Karpas-422 (cell line): ENCODE measurements around the gene SH2D3A. TPM values are rescaled to one million over a fixed set of nuclear protein-coding genes. Genes with fewer than 3 reads are reported as not detected.

Source experiments
- DNase-seq: peaks from one replicate; pipeline ENCODE4 v3.0.0-alpha.2; 2015
- H2AFZ ChIP-seq: fragments of 200-600 bp; sonication (generic); 2 replicates; pipeline ENCODE4 v1.6.1; 2014; ENCODE audit warnings: antibody characterized with exemption, low read length, mixed read lengths
- H3K27ac ChIP-seq: fragments of 200-600 bp; sonication (generic); 2 replicates; pipeline ENCODE4 v1.5.1; 2014; ENCODE audit warnings: mild to moderate bottlenecking, low read length, moderate library complexity
- H3K27me3 ChIP-seq: fragments of 200-600 bp; sonication (generic); 2 replicates; pipeline ENCODE4 v1.6.1; 2014; ENCODE audit warnings: low read length, mixed read lengths
- H3K36me3 ChIP-seq: fragments of 200-600 bp; sonication (generic); 2 replicates; pipeline ENCODE4 v1.6.1; 2014; ENCODE audit warnings: low read length, mixed read lengths; ENCODE audit not compliant: insufficient read depth
- H3K4me1 ChIP-seq: fragments of 200-600 bp; sonication (generic); 2 replicates; pipeline ENCODE4 v1.6.1; 2014; ENCODE audit warnings: mild to moderate bottlenecking, low read length, mixed read lengths
- H3K4me2 ChIP-seq: fragments of 200-600 bp; sonication (generic); 2 replicates; pipeline ENCODE4 v1.6.1; 2014; ENCODE audit warnings: low read length, low read depth, mild to moderate bottlenecking; ENCODE audit not compliant: poor library complexity, severe bottlenecking
- H3K4me3 ChIP-seq: fragments of 200-600 bp; sonication (generic); 2 replicates; pipeline ENCODE4 v1.5.1; 2014; ENCODE audit warnings: mild to moderate bottlenecking, antibody characterized with exemption, low read length, mixed read lengths
- H3K79me2 ChIP-seq: fragments of 200-600 bp; sonication (generic); 2 replicates; pipeline ENCODE4 v1.6.1; 2014; ENCODE audit warnings: mild to moderate bottlenecking, low read length, mixed read lengths
- H3K9ac ChIP-seq: fragments of 200-600 bp; sonication (generic); 2 replicates; pipeline ENCODE4 v1.6.0; 2014; ENCODE audit warnings: low read length
- H3K9me2 ChIP-seq: fragments of 200-600 bp; sonication (generic), shearing (Covaris generic); replicated peaks from 2 replicates; pipeline ENCODE4 v1.6.0; 2014; ENCODE audit warnings: mild to moderate bottlenecking, low read length, moderate library complexity; ENCODE audit not compliant: insufficient read depth
- H3K9me3 ChIP-seq: fragments of 300-700, 200-600 bp; sonication (generic); 2 replicates; pipeline ENCODE4 v1.6.1; 2014; ENCODE audit warnings: low read length, mixed read lengths
- H4K20me1 ChIP-seq: fragments of 200-600 bp; sonication (generic); 2 replicates; pipeline ENCODE4 v1.6.1; 2014; ENCODE audit warnings: mild to moderate bottlenecking, antibody characterized with exemption, low read length, low read depth; ENCODE audit not compliant: insufficient read depth
- total RNA-seq: library from RNA; depleted of rRNA; stranded (reverse); fragments of >200 nt; shearing (Covaris generic); gene quantifications from 2 replicates; pipeline ENCODE4 v1.2.3, GENCODE V29; 2014; ENCODE audit warnings: low replicate concordance

SH2D3A gene
- total RNA-seq, 1 experiment from 2014 or later: 3.3 TPM

- no peaks in the 10 kb centered on the region for H3K27me3 ChIP-seq
- H4K20me1 ChIP-seq: 0 out of 2 replicates have a peak, but pooled peaks cover 3% of the 10 kb centered on the region
- no peaks in the 10 kb centered on the region for H3K79me2 ChIP-seq
- H3K4me3 ChIP-seq: no peak overlapping the region
- no peak overlapping the region for H2AFZ ChIP-seq
- no peak for DNase-seq
- H3K4me2 ChIP-seq: no peak overlapping the region
- H3K9me3 ChIP-seq: no peaks in the 10 kb centered on the region
- no peaks in the 10 kb centered on the region for H3K9me2 ChIP-seq
- H3K9ac ChIP-seq: no peak overlapping the region
- H3K36me3 ChIP-seq: no peaks in the 10 kb centered on the region
- no peak overlapping the region for H3K27ac ChIP-seq
- H3K4me1 ChIP-seq: peaks cover 8% of the 10 kb centered on the region
Measured at GRCh38 chr19:6729573-6730152, 37.6 kb downstream of the SH2D3A start.

GRCh38 chr19:6728346-6728745 lies 38.9 kb downstream of the SH2D3A start:
- Histone ChIP-seq H4K20me1 (0 out of 2 replicates have a peak, but pooled peaks cover 3% of the 10 kb centered on the region), H3K27ac (no peak overlapping the region), H3K36me3 (no peaks in the 10 kb centered on the region), H3K27me3 (no peaks in the 10 kb centered on the region), H3K4me1 (peaks cover 8% of the 10 kb centered on the region), H3K4me3 (no peak overlapping the region), H3K79me2 (no peaks in the 10 kb centered on the region), H3K9me2 (no peaks in the 10 kb centered on the region), H3K9me3 (no peaks in the 10 kb centered on the region), H3K9ac (no peak overlapping the region), H2AFZ (no peak overlapping the region), H3K4me2 (no peak overlapping the region)
- DNase-seq: no peak

DNA sequence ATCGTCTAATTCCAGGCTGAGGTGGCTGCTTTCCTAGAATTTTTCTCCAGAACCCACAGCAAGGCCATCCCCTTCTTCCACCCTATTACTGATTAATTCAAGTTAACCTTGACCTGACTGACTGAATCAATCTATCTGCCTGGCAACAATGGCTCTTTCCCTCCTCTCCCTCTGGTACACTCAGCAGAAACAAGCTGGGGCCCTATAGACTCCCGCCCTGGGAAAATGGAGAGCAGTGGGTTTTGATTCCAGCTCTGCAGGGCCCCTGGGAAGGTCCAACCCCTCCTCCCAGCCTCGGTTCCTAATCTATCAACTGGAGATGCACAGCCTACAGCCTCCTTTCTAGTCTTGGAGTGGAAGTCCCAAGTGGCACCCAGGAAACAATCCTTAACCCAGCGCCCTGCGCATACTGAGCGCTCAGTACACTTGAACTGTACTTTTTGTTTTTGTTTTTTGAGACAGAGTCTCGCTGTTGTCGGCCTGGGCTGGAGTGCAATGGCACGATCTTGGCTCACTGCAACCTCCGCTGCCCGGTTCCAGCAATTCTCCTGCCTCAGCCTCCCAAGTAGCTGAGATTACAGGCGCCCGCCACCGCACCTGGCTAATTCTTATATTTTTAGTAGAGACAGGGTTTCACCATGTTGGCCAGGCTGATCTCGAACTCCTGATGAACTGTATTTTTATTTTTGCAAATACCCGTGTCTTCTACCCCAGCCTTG lies 41.6 kb downstream of the SH2D3A start:
- DNase-seq: no peak
- Histone ChIP-seq H3K9me3 (no peaks in the 10 kb centered on the region), H3K4me2 (no peak overlapping the region)

DNA sequence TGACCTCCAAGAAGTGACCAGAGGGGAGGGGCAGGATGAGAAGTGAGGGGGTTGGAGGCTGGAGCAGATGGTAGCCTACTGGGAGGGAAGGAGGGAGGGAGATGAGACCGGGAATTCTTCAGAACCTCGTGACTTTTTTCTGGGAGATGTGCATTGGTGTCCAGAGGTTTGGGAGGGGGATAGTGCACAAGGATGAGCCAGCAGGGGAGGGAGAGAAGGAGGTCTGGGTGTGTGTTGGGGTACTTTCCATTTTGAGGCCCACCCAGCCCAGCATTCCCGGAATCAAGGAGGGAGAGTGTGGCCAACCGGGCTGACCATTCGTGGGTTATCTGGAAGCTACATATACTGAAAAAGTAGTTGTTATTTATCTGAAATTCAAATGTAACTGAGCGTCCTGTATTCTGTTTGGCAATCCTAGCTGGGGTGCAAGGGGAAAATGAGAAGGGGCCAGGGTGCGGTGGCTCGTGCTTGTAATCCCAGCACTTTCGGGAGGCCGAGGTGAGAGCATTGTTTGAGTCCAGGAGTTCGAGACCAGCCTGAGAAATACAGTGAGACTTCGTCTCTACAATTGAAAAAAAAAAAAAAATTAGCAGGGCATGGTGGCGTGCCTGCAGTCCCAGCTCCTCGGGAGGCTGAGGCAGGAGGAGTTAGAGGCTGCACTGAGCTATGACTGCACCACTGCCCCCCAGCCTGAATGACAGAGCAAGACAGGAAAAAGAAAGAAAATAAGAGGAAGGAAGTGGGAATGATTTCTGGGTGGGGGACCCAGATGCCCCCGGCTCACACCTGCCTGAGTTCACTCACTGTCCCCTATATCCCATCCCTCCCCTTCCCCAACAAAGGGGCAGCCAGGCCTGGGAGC lies 42.4 kb downstream of the SH2D3A start:
- Histone ChIP-seq H3K4me3 (no peak overlapping the region), H3K9me2 (no peaks in the 10 kb centered on the region), H3K9me3 (no peaks in the 10 kb centered on the region), H3K79me2 (no peaks in the 10 kb centered on the region), H3K9ac (no peak overlapping the region), H3K4me2 (no peak overlapping the region), H4K20me1 (no peaks in the 10 kb centered on the region), H2AFZ (no peak overlapping the region), H3K27ac (no peak overlapping the region), H3K4me1 (peaks cover 15% of the 10 kb centered on the region), H3K36me3 (no peaks in the 10 kb centered on the region), H3K27me3 (no peaks in the 10 kb centered on the region)
- DNase-seq: no peak

More for the DNA sequence above, 41.6 kb downstream of the SH2D3A start:
- no peak overlapping the region for H2AFZ ChIP-seq
- no peaks in the 10 kb centered on the region for H3K36me3 ChIP-seq
- H3K27ac ChIP-seq: no peak overlapping the region
- H3K27me3 ChIP-seq: no peaks in the 10 kb centered on the region
- H3K9me2 ChIP-seq: no peaks in the 10 kb centered on the region
- H3K4me3 ChIP-seq: no peak overlapping the region
- peaks cover 15% of the 10 kb centered on the region for H3K4me1 ChIP-seq
- no peaks in the 10 kb centered on the region for H3K79me2 ChIP-seq
- no peak overlapping the region for H3K9ac ChIP-seq
- 0 out of 2 replicates have a peak, but pooled peaks cover 3% of the 10 kb centered on the region for H4K20me1 ChIP-seq

DNA sequence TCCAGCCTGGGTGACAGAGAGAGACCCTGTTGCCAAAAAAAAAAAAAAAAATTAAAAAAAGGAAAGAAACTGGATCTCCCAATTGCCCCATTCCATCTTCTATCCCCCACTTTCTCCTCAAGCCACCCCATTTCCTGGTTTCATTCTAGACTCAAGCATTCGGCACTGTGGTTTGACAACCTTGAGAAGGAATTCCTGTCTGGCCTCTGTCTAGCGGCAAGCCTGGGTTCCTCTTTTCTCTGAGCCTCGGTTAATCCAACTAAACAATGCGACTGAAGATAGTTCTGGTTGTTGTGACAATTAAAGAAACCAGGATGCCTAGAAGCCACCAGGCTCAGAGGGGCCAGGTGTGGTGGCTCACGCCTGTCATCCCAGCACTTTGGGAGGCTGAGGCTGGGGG lies 43.5 kb downstream of the SH2D3A start:
- H3K4me2 ChIP-seq: no peak overlapping the region
- H3K4me1 ChIP-seq: peaks cover 15% of the 10 kb centered on the region
- H3K27me3 ChIP-seq: no peaks in the 10 kb centered on the region
- no peaks in the 10 kb centered on the region for H3K9me3 ChIP-seq
- no peak overlapping the region for H3K9ac ChIP-seq
- no peaks in the 10 kb centered on the region for H3K79me2 ChIP-seq
- H4K20me1 ChIP-seq: no peaks in the 10 kb centered on the region
- H3K36me3 ChIP-seq: no peaks in the 10 kb centered on the region
- H2AFZ ChIP-seq: no peak overlapping the region
- H3K9me2 ChIP-seq: no peaks in the 10 kb centered on the region
- DNase-seq: no peak
- H3K4me3 ChIP-seq: no peak overlapping the region
- no peak overlapping the region for H3K27ac ChIP-seq

GRCh38 chr19:6723108-6723618 lies 44.1 kb downstream of the SH2D3A start:
- peak; percentile 16 for DNase-seq
- Histone ChIP-seq H3K9me3 (no peaks in the 10 kb centered on the region), H3K79me2 (no peaks in the 10 kb centered on the region), H2AFZ (no peak overlapping the region), H4K20me1 (no peaks in the 10 kb centered on the region), H3K27me3 (no peaks in the 10 kb centered on the region), H3K4me2 (no peak overlapping the region), H3K27ac (no peak overlapping the region), H3K9me2 (no peaks in the 10 kb centered on the region), H3K36me3 (no peaks in the 10 kb centered on the region), H3K9ac (no peak overlapping the region), H3K4me1 (peaks cover 9% of the 10 kb centered on the region), H3K4me3 (no peak overlapping the region)

GRCh38 chr19:6721773-6722172 lies 45.5 kb downstream of the SH2D3A start:
- H3K9ac ChIP-seq: 0 out of 2 replicates have a peak overlapping the region, but pooled peaks have one; percentile 5
- no peak overlapping the region for H3K4me2 ChIP-seq
- peaks cover 8% of the 10 kb centered on the region for H3K4me1 ChIP-seq

DNA sequence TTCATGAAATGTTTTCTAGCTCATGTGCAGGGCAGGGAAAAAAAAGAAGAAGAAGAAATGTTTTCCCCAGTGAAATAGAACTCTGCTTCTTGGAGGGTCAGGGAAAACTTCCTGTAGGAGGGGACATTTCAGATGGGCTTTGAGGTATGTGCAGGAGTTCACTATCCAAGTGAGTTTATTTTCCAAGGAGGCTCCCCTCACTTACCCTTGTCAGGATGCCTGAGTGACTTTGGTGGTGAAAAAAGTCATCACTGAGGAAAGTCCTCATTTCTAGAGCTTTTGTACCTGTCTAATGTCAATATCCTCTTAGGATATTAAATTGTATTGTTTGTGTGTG lies 46.1 kb downstream of the SH2D3A start:
- H4K20me1 ChIP-seq: no peaks in the 10 kb centered on the region
- H3K27me3 ChIP-seq: no peaks in the 10 kb centered on the region
- peaks cover 8% of the 10 kb centered on the region for H3K4me1 ChIP-seq
- H3K9ac ChIP-seq: no peak overlapping the region
- no peaks in the 10 kb centered on the region for H3K79me2 ChIP-seq
- no peaks in the 10 kb centered on the region for H3K9me3 ChIP-seq
- H3K9me2 ChIP-seq: no peaks in the 10 kb centered on the region
- H3K4me3 ChIP-seq: no peak overlapping the region
- no peak overlapping the region for H3K4me2 ChIP-seq
- no peaks in the 10 kb centered on the region for H3K36me3 ChIP-seq
- H3K27ac ChIP-seq: no peak overlapping the region
- H2AFZ ChIP-seq: no peak overlapping the region
- DNase-seq: no peak

More at GRCh38 chr19:6721773-6722172, 45.5 kb downstream of the SH2D3A start:
- Histone ChIP-seq H3K36me3 (no peaks in the 10 kb centered on the region), H3K4me3 (no peak overlapping the region), H3K27me3 (no peaks in the 10 kb centered on the region), H3K9me3 (no peaks in the 10 kb centered on the region), H3K79me2 (no peaks in the 10 kb centered on the region), H4K20me1 (no peaks in the 10 kb centered on the region), H2AFZ (no peak overlapping the region), H3K9me2 (no peaks in the 10 kb centered on the region), H3K27ac (no peak overlapping the region)
- DNase-seq: peak; percentile 53
